GM23338 (cell line): ENCODE results near the gene NTRK3.

Experiments
- CTCF ChIP-seq, 2 experiments: fragments of 200-600 bp in 1 of 2; sonication (generic) in 1 of 2; conservative IDR thresholded peaks; 2 replicates each; pipeline versions ENCODE4 v1.5.1 to v1.6.1; 2016 to 2017; ENCODE audit warnings: antibody characterized with exemption in 2 of 2, low read depth in 2 of 2, mild to moderate bottlenecking in 2 of 2, moderate library complexity in 1 of 2
- EZH2 ChIP-seq: fragments of 200-600 bp; sonication (generic); IDR thresholded peaks from one replicate; pipeline ENCODE4 v1.8.0; 2017; ENCODE audit warnings: antibody characterized with exemption, mild to moderate bottlenecking, low read depth; ENCODE audit not compliant: unreplicated experiment
- TF ChIP-seq, protein P1 (sequence below): IDR thresholded peaks from 2 replicates; pipeline ENCODE4 v1.6.1; 2016; ENCODE audit warnings: antibody characterized with exemption

- TF ChIP-seq CTCF (conservative IDR thresholded peaks at IDR 0.05; ENCODE audit: low read depth in 2 of 2), result no peak
- TF ChIP-seq EZH2, result no peak
- TF ChIP-seq, protein P1, sequence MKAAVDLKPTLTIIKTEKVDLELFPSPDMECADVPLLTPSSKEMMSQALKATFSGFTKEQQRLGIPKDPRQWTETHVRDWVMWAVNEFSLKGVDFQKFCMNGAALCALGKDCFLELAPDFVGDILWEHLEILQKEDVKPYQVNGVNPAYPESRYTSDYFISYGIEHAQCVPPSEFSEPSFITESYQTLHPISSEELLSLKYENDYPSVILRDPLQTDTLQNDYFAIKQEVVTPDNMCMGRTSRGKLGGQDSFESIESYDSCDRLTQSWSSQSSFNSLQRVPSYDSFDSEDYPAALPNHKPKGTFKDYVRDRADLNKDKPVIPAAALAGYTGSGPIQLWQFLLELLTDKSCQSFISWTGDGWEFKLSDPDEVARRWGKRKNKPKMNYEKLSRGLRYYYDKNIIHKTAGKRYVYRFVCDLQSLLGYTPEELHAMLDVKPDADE, result no peak
Observed at GRCh38 chr15:88250826-88251225, 5.7 kb downstream of the NTRK3 start.
